HEK293T (cell line): Measurements from ENCODE around the gene CACNA1C.

Experiments used
- BHLHE40 ChIP-seq: fragments of 450-650 bp; IDR thresholded peaks from 2 replicates; pipeline ENCODE4 v1.6.1; 2016; ENCODE audit warnings: mild to moderate bottlenecking, moderate library complexity, borderline replicate concordance
- FOXA1 ChIP-seq: fragments of 450-650 bp; IDR thresholded peaks from 2 replicates; pipeline ENCODE4 v1.6.1; 2016; ENCODE audit warnings: mild to moderate bottlenecking
- FOXM1 ChIP-seq: fragments of 450-650 bp; IDR thresholded peaks from 2 replicates; pipeline ENCODE4 v1.6.1; 2017; ENCODE audit warnings: mild to moderate bottlenecking, borderline replicate concordance
- L3MBTL2 ChIP-seq: fragments of 450-650 bp; conservative IDR thresholded peaks from 2 replicates; pipeline ENCODE4 v1.6.1; 2016; ENCODE audit warnings: mild to moderate bottlenecking
- LEF1 ChIP-seq: fragments of 450-650 bp; IDR thresholded peaks from 2 replicates; pipeline ENCODE4 v1.6.1; 2017; ENCODE audit warnings: mild to moderate bottlenecking, borderline replicate concordance
- SP1 ChIP-seq: fragments of 450-650 bp; IDR thresholded peaks from 2 replicates; pipeline ENCODE4 v1.6.1; 2017
- ZNF384 ChIP-seq: fragments of 450-650 bp; IDR thresholded peaks from 2 replicates; pipeline ENCODE4 v1.6.1; 2016

DNA sequence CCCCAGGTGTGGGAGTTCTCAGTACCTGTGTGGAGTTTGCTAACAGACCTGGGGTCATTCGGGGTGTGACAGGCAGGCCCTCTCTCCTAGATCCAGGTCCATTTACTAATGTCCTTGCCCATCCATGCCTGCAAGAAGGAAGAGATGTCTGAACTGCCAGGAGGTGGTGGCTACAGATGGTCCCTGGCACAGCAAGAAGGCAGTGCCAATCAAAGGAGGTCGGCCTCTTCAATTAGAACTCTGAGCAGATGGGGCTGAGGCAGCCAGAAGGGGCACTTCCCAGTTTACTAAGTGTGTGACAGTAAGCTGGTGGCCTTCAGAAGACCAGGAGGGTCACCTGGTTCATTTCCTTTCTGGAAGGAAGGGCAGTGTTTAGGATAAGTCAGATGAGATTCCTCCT lies 202.5 kb downstream of the CACNA1C start:
- TF ChIP-seq LEF1 (no peak), ZNF384 (no peak), SP1 (no peak), BHLHE40 (no peak), L3MBTL2 (no peak), FOXM1 (no peak), FOXA1 (no peak)
